Gastroesophageal sphincter (tissue), 4 donors: Measurements from ENCODE around the gene PTAR1. TPM values are rescaled to one million over a fixed set of nuclear protein-coding genes. Genes with fewer than 3 reads are reported as not detected.

Source experiments
- ATAC-seq: fragments of 150-250 bp; one replicate; pipeline ENCODE4 v1.9.1; 2016; ENCODE audit warnings: mild to moderate bottlenecking, moderate library complexity
- H3K27ac ChIP-seq, 4 donors: fragments of 200-600 bp; sonication (generic) in 3 of 4; 1 replicate in 3 of 4; 2 replicates in 1 of 4; pipeline ENCODE4 v1.5.1; 2016 to 2019
- H3K27me3 ChIP-seq: fragments of 200-600 bp; sonication (generic); one replicate; pipeline ENCODE4 v1.5.1; 2019
- H3K36me3 ChIP-seq, 2 donors: fragments of 200-600 bp; sonication (generic); one replicate each; pipeline ENCODE4 v1.5.1; 2019; ENCODE audit warnings: control low read depth in 1 of 2
- H3K4me1 ChIP-seq, 3 donors: fragments of 200-600 bp; sonication (generic); 1 replicate in 2 of 3; 2 replicates in 1 of 3; pipeline ENCODE4 v1.5.1; 2016 to 2019; ENCODE audit warnings: control low read depth in 2 of 3
- H3K4me3 ChIP-seq, 2 donors: fragments of 200-600 bp; sonication (generic); one replicate each; pipeline ENCODE4 v1.5.1; 2019; ENCODE audit warnings: mild to moderate bottlenecking in 1 of 2, moderate library complexity in 1 of 2
- H3K9me3 ChIP-seq, 3 donors: fragments of 200-600 bp; sonication (generic); one replicate each; pipeline ENCODE4 v1.5.1; 2017 to 2019; ENCODE audit warnings: control low read depth in 2 of 3
- CTCF ChIP-seq, 4 experiments: fragments of 200-600 bp in 2 of 4; fragments of 450-650 bp in 2 of 4; sonication (generic) in 1 of 4; IDR thresholded peaks; one replicate each; pipeline ENCODE4 v1.5.1; 2017 to 2019; ENCODE audit warnings: antibody characterized with exemption in 4 of 4, mild to moderate bottlenecking in 2 of 4, moderate library complexity in 2 of 4
- EP300 ChIP-seq: sonication (generic); formaldehyde crosslinking; IDR thresholded peaks from one replicate; pipeline ENCODE4 v1.6.1; 2017; ENCODE audit warnings: antibody characterized with exemption, mild to moderate bottlenecking
- POLR2A ChIP-seq, 2 donors: fragments of 450-650 bp; IDR thresholded peaks; one replicate each; pipeline ENCODE4 v1.6.1; 2017; ENCODE audit warnings: antibody characterized with exemption in 2 of 2, mild to moderate bottlenecking in 2 of 2, moderate library complexity in 1 of 2
- POLR2AphosphoS5 ChIP-seq: sonication (generic); formaldehyde crosslinking; IDR thresholded peaks from one replicate; pipeline ENCODE4 v1.6.1; 2017; ENCODE audit warnings: antibody characterized with exemption
- WGBS, 2 donors: methylation state at CpG; one replicate each; pipeline ENCODE4 v1.1.5; 2018; ENCODE audit warnings: low coverage in 1 of 2; 5-methylcytosine and 5-hydroxymethylcytosine counted together
- total RNA-seq, 4 donors: library from RNA; depleted of rRNA; stranded (reverse); fragments of >200 nt; gene quantifications; one replicate each; pipeline ENCODE4 v1.1.0, GENCODE V29; 2016

PTAR1 gene
- total RNA-seq, 4 donors from 2014 or later: 55.0 to 91.8 (median 68.5) TPM

GRCh38 chr9:69683927-69684326 lies 75.9 kb downstream of the PTAR1 start:
- H3K9me3 ChIP-seq: no peaks in the 10 kb centered on the region
- no peak for TF ChIP-seq CTCF (IDR thresholded peaks at IDR 0.05)
- no peak for TF ChIP-seq EP300
- no peak for TF ChIP-seq POLR2AphosphoS5
- no peak for TF ChIP-seq POLR2A (IDR thresholded peaks at IDR 0.05)
- no peaks in the 10 kb centered on the region for H3K4me1 ChIP-seq
- 63 to 81% methylated on average over 4 to 5 of the region's 5 CpGs for WGBS, 2 donors
- no peaks in the 10 kb centered on the region for H3K36me3 ChIP-seq
- H3K27ac ChIP-seq: no peak overlapping the region
- no peak for ATAC-seq
- no peak overlapping the region for H3K4me3 ChIP-seq
- no peaks in the 10 kb centered on the region for H3K27me3 ChIP-seq

GRCh38 chr9:69678843-69679538 lies 80.8 kb downstream of the PTAR1 start:
- Histone ChIP-seq H3K4me3 (no peak overlapping the region), H3K36me3 (no peaks in the 10 kb centered on the region), H3K27ac (no peak overlapping the region), H3K27me3 (no peaks in the 10 kb centered on the region), H3K4me1 (peaks cover 0 to under 1% (median 0%) of the 10 kb centered on the region in 3 donors), H3K9me3 (no peaks in the 10 kb centered on the region)
- 49 to 73% methylated on average over 3 to 4 of the region's 4 CpGs for WGBS, 2 donors
- no peak for ATAC-seq
- TF ChIP-seq CTCF (IDR thresholded peaks at IDR 0.05) (no peak), POLR2A (IDR thresholded peaks at IDR 0.05) (no peak), EP300 (no peak), POLR2AphosphoS5 (no peak)

- Histone ChIP-seq H3K9me3 (no peaks in the 10 kb centered on the region), H3K4me1 (peaks cover 0 to 11% (median 3%) of the 10 kb centered on the region in 3 donors), H3K4me3 (no peak overlapping the region), H3K27me3 (no peaks in the 10 kb centered on the region), H3K27ac (no peak overlapping the region), H3K36me3 (no peaks in the 10 kb centered on the region)
- 72 to 87% methylated on average over 5 of the region's 5 CpGs for WGBS, 2 donors
- TF ChIP-seq POLR2AphosphoS5 (no peak), POLR2A (IDR thresholded peaks at IDR 0.05) (no peak), CTCF (IDR thresholded peaks at IDR 0.05) (no peak), EP300 (no peak)
- no peak for ATAC-seq
Observed at GRCh38 chr9:69677931-69678330, 81.9 kb downstream of the PTAR1 start.

- Histone ChIP-seq H3K4me3 (no peak overlapping the region), H3K27ac (no peak overlapping the region), H3K36me3 (no peaks in the 10 kb centered on the region), H3K27me3 (no peaks in the 10 kb centered on the region), H3K9me3 (no peaks in the 10 kb centered on the region), H3K4me1 (peaks cover 0 to 26% (median 9%) of the 10 kb centered on the region in 3 donors)
- TF ChIP-seq POLR2A (IDR thresholded peaks at IDR 0.05): no peak
- no peak for TF ChIP-seq CTCF (IDR thresholded peaks at IDR 0.05)
- TF ChIP-seq EP300: no peak
- no peak for TF ChIP-seq POLR2AphosphoS5
- WGBS, 2 donors: 73 to 100% methylated on average over 2 to 3 of the region's 3 CpGs
- no peak for ATAC-seq
Observed at GRCh38 chr9:69675563-69675962, 84.2 kb downstream of the PTAR1 start.

- Histone ChIP-seq H3K9me3 (no peaks in the 10 kb centered on the region), H3K36me3 (no peaks in the 10 kb centered on the region), H3K27ac (no peak overlapping the region), H3K4me1 (peaks cover 0 to 30% (median 9%) of the 10 kb centered on the region in 3 donors), H3K4me3 (no peak overlapping the region), H3K27me3 (no peaks in the 10 kb centered on the region)
- TF ChIP-seq EP300 (no peak), POLR2A (IDR thresholded peaks at IDR 0.05) (no peak), CTCF (IDR thresholded peaks at IDR 0.05) (no peak), POLR2AphosphoS5 (no peak)
- no peak for ATAC-seq
- WGBS, 2 donors: 55 to 71% methylated on average over 2 to 3 of the region's 3 CpGs
Observed at GRCh38 chr9:69674716-69675438, 84.9 kb downstream of the PTAR1 start.
